Sigmoid colon (tissue), 4 donors: ENCODE results near the gene PRKD1.

ENCODE experiments used
- CTCF ChIP-seq, 4 experiments: fragments of 450-650 bp in 3 of 4; fragments of 200-600 bp in 1 of 4; IDR thresholded peaks; one replicate each; pipeline ENCODE4 v1.5.1; 2016 to 2019; ENCODE audit warnings: antibody characterized with exemption in 4 of 4, mild to moderate bottlenecking in 3 of 4, moderate library complexity in 2 of 4
- POLR2A ChIP-seq, 2 donors: fragments of 450-650 bp; IDR thresholded peaks; one replicate each; pipeline ENCODE4 v1.6.1; 2016; ENCODE audit warnings: antibody characterized with exemption in 2 of 2, mild to moderate bottlenecking in 2 of 2, moderate library complexity in 2 of 2
- POLR2AphosphoS5 ChIP-seq, 4 donors: sonication (generic); formaldehyde crosslinking; IDR thresholded peaks; one replicate each; pipeline ENCODE4 v1.6.1; 2017; ENCODE audit warnings: antibody characterized with exemption in 4 of 4

GRCh38 chr14:29627137-29627536, 300.5 kb downstream of the PRKD1 start:
- no peak for TF ChIP-seq CTCF (IDR thresholded peaks at IDR 0.05)
- no peak for TF ChIP-seq POLR2A (IDR thresholded peaks at IDR 0.05)
- no peak for TF ChIP-seq POLR2AphosphoS5 (IDR thresholded peaks at IDR 0.05)
